Upper lobe of left lung (tissue), 4 donors: ENCODE measurements around the gene ARHGAP31.

Experiments
- POLR2A ChIP-seq, 4 donors: fragments of 450-650 bp; IDR thresholded peaks; one replicate each; pipeline ENCODE4 v1.5.1; 2016 to 2017; ENCODE audit warnings: antibody characterized with exemption in 4 of 4, mild to moderate bottlenecking in 2 of 4
- POLR2AphosphoS5 ChIP-seq, 2 donors: sonication (generic); formaldehyde crosslinking; IDR thresholded peaks; one replicate each; pipeline ENCODE4 v1.5.1; 2017; ENCODE audit warnings: antibody characterized with exemption in 2 of 2
- TF ChIP-seq, protein P1 (sequence below), 6 experiments: fragments of 450-650 bp in 4 of 6; fragments of 200-600 bp in 2 of 6; sonication (generic) in 2 of 6; IDR thresholded peaks; one replicate each; pipeline ENCODE4 v1.5.1; 2016 to 2019; ENCODE audit warnings: antibody characterized with exemption in 6 of 6

DNA sequence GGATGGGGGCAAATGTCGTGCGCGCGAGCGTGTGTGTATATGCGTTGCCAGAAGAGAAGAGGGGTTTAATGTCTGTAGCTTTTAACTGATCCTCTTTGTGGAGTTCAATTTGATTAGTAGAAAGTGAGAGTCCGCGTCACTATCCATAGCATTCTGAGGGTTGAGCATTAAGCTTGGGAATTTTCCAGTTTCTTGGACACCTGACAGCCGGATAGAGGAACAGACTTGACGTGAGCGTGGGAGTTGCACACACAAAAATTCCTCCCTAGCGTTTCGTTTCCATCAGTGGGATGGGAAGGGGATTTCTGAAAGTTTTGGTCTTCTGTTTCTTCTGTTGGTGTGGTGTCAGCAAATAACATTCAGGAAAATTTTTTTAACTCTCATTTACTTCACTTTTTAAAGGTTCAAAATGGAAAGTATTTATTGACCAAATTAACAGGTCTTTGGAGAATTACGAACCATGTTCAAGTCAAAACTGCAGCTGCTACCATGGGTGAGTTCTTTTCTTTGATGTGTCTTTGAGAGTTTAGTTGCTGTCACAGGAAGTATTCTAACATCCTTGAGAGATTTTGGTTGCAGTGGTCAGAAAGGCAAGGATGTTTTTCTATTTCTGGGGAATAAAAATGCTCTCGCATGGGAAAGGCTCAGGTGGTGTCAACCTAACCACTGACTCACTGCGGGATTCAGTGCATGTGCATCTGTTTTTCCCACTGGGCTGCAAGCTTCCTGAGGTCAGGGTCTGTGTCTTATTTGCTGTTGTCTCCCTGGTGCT is 175.4 kb downstream of the ARHGAP31 start:
- TF ChIP-seq, protein P1, sequence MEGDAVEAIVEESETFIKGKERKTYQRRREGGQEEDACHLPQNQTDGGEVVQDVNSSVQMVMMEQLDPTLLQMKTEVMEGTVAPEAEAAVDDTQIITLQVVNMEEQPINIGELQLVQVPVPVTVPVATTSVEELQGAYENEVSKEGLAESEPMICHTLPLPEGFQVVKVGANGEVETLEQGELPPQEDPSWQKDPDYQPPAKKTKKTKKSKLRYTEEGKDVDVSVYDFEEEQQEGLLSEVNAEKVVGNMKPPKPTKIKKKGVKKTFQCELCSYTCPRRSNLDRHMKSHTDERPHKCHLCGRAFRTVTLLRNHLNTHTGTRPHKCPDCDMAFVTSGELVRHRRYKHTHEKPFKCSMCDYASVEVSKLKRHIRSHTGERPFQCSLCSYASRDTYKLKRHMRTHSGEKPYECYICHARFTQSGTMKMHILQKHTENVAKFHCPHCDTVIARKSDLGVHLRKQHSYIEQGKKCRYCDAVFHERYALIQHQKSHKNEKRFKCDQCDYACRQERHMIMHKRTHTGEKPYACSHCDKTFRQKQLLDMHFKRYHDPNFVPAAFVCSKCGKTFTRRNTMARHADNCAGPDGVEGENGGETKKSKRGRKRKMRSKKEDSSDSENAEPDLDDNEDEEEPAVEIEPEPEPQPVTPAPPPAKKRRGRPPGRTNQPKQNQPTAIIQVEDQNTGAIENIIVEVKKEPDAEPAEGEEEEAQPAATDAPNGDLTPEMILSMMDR (IDR thresholded peaks at IDR 0.05): no peak
- TF ChIP-seq POLR2A (IDR thresholded peaks at IDR 0.05) (no peak), POLR2AphosphoS5 (IDR thresholded peaks at IDR 0.05) (no peak)
